ENCODE results near the gene LBX1.
"Not testable (repeated sequence)": the region's sequence is repeated elsewhere in the genome, so short reads cannot be mapped to it uniquely, and the experiment has no call there.

The LBX1 gene

DNA sequence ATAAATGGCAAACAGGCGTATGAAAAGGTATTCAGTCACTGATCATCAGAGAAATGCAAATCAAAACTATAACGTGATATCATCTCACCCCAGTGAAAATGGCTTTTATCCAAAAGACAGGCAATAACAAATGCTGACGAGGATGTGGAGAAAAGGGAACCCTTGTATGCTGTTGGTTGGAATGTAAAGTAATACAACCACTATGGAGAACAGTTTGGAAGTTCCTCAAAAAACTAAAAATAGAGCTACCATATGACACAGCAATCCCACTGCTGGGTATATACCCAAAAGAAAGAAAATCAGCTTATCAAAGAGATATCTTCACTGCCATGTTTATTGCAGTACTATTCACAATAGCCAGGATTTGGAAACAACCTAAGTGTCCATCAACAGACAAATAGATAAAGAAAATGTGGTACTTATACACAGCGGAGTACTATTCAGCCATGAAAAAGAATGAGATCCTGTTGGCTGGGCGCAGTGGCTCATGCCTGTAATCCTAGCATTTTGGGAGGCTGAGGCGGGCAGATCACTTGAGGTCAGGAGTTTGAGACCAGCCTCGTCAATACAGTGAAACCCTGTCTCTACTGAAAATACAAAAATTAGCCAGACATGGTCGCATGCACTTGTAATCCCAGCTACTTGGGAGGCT, 30.8 kb downstream of the LBX1 start:
- H3K4me3 Mint-ChIP-seq; H3K36me3 Mint-ChIP-seq (ENCODE audit: insufficient read depth); H3K4me1 Mint-ChIP-seq; H3K9me3 Mint-ChIP-seq; H3K27ac Mint-ChIP-seq (ENCODE audit: low read depth); ATAC-seq (replicated peaks; ENCODE audit: extremely low read depth, poor library complexity, severe bottlenecking); DNase-seq (ENCODE audit: low spot score in 2 of 2): not testable (repeated sequence)
- H3K27me3 Mint-ChIP-seq, result peaks cover 53% of the 10 kb centered on the region

DNA sequence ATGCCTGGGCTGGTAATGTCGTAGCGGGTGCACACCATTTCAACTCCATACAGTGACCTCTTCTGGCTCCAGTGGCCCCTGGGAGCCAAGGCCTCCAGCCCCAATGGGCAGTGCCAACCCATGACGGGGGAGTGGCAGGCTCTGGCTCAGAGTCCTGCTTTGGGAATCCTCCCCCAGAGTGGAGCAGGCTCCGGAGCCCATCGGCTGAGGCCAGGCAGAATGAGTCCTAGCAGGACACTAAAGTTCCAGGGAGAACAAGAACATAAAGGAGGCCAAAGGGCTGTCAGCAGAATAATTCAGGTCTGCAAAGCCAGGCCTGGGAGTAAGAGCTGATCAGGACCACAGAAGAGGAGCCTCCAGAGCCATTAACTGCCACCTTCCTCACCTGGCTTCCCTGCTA, 33.3 kb downstream of the LBX1 start:
- Mint-ChIP-seq H3K4me1 (no peaks in the 10 kb centered on the region), H3K27ac (ENCODE audit: low read depth) (no peak overlapping the region), H3K9me3 (no peaks in the 10 kb centered on the region), H3K27me3 (peaks cover 47% of the 10 kb centered on the region), H3K4me3 (no peak overlapping the region), H3K36me3 (ENCODE audit: insufficient read depth) (no peaks in the 10 kb centered on the region)
- no peak for DNase-seq (ENCODE audit: low spot score in 2 of 2)
- no peak for ATAC-seq (replicated peaks; ENCODE audit: extremely low read depth, poor library complexity, severe bottlenecking)

DNA sequence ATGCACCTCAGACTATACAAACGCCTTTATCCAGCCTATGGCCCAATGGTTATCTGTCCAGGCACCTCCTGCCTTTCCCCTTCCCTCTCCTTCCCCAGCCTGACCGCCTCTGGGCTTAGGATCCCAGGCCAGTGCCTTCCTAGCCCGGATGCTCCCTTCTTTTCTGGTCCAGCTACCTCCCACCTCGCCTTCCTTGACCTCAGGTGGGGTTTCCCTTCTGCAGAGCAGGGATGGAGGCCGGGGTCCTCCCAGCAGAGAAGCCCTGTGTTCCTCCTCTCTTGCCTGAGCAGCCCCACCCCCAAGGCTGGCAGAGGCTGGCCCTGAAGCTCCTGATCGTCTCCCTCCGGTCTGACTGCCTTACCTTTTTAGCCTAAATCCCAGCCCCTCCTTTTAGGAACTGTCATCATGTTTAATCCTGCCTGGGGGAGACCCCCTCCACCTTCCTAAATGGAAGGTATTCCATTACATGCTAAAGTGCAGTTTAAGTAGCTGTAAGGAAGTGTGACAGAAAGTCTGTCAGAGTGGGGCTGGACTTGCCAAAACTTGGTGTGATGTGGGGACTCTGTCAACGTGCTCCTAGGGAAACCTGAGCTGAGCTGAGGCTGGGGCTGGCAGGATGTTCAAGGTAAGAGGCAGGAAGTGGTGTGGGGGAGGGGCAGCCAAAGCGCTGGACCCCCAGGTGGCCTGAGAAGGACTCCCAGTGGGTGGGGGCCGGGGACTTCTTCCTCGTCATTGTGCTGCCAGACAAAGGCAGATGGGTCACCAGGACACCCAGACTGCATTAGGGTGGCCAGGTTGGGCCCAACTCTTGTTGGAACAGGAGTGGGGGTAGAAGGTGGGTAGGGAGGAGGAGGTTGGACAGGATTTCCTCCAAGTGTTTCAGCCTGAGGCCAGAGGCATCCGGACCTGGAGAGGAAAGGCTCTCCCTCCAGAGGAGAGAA, 39.5 kb downstream of the LBX1 start:
- H3K36me3 Mint-ChIP-seq (ENCODE audit: insufficient read depth), result no peaks in the 10 kb centered on the region
- H3K4me3 Mint-ChIP-seq, result no peak overlapping the region
- no peaks in the 10 kb centered on the region for H3K9me3 Mint-ChIP-seq
- ATAC-seq (replicated peaks; ENCODE audit: extremely low read depth, poor library complexity, severe bottlenecking) (no peak), DNase-seq (ENCODE audit: low spot score in 2 of 2) (no peak)
- no peaks in the 10 kb centered on the region for H3K4me1 Mint-ChIP-seq
- H3K27me3 Mint-ChIP-seq, result peaks cover 10% of the 10 kb centered on the region
- H3K27ac Mint-ChIP-seq (ENCODE audit: low read depth), result no peak overlapping the region

GRCh38 chr10:101188942-101189341, 40.3 kb downstream of the LBX1 start:
- DNase-seq (ENCODE audit: low spot score in 2 of 2), result no peak
- no peak for ATAC-seq (replicated peaks; ENCODE audit: extremely low read depth, poor library complexity, severe bottlenecking)
- Mint-ChIP-seq H3K4me1 (no peaks in the 10 kb centered on the region), H3K36me3 (ENCODE audit: insufficient read depth) (no peaks in the 10 kb centered on the region), H3K27ac (ENCODE audit: low read depth) (no peak overlapping the region), H3K4me3 (no peak overlapping the region), H3K27me3 (peaks cover 10% of the 10 kb centered on the region), H3K9me3 (no peaks in the 10 kb centered on the region)

DNA sequence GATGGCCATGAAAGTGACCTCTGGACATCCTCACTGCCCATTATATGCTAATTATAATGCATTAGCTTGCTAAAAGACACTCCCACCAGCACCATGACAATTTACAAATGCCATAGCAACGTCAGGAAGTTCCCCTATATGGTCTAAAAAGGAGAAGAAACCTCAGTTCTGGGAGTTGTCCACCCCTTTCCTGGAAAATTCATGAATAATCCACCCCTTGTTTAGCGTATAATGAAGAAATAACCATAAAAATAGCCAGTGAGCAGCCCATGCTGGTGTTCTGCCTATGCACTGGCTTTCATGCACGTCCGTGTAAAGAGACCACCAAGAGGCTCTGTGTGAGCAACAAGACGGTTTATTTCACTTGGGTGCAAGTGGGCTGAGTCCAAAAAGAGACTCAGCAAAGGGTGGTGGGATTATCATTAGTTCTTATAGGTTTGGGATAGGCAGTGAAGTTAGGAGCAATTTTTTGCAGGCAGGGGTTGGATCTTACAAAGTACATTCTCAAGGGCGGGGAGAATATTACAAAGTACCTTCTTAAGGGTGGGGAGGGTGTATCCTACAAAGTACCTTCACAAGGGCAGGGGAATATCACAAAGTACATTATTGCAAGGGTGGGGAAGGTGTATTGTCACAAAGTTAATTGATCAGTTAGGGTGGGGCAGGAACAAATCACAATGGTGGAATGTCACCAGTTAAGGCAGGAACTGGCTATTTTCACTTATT, 45.6 kb downstream of the LBX1 start:
- Mint-ChIP-seq H3K4me3 (no peak overlapping the region), H3K4me1 (no peaks in the 10 kb centered on the region), H3K27ac (ENCODE audit: low read depth) (no peak overlapping the region), H3K27me3 (peaks cover 18% of the 10 kb centered on the region), H3K9me3 (no peaks in the 10 kb centered on the region), H3K36me3 (ENCODE audit: insufficient read depth) (no peaks in the 10 kb centered on the region)
- ATAC-seq (replicated peaks; ENCODE audit: extremely low read depth, poor library complexity, severe bottlenecking), result no peak
- DNase-seq (ENCODE audit: low spot score in 2 of 2), result no peak

DNA sequence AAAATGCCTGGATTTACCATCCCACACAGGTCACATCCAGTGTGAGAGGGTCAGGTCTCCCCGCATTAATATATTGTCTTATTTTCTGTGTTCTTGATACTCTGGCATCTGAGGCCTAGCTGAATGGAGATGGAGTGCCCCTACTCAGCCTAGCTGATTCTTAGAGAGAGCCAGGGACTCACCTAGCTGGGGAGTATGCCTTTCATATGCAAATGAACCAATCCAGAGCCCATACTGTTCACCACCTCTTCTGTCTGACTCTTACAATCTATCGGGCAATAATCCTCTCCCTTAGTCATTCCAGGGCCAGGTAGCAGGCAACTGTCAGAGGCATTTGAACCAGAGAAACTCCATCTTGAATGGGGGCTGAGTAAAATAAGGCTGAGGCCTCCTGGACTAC, 46.3 kb downstream of the LBX1 start:
- peaks cover 25% of the 10 kb centered on the region for H3K27me3 Mint-ChIP-seq
- no peaks in the 10 kb centered on the region for H3K9me3 Mint-ChIP-seq
- H3K36me3 Mint-ChIP-seq (ENCODE audit: insufficient read depth), result no peaks in the 10 kb centered on the region
- H3K27ac Mint-ChIP-seq (ENCODE audit: low read depth), result no peak overlapping the region
- ATAC-seq (replicated peaks; ENCODE audit: extremely low read depth, poor library complexity, severe bottlenecking) (no peak), DNase-seq (ENCODE audit: low spot score in 2 of 2) (no peak)
- no peak overlapping the region for H3K4me3 Mint-ChIP-seq
- no peaks in the 10 kb centered on the region for H3K4me1 Mint-ChIP-seq

Measured in central memory CD8-positive, alpha-beta T cell (primary cell).